Transverse colon (tissue), 4 donors: ENCODE data around the gene B4GALT5. TPM values are rescaled to one million over a fixed set of nuclear protein-coding genes. Genes with fewer than 3 reads are reported as not detected.
"Not testable (repeated sequence)": the region's sequence is repeated elsewhere in the genome, so short reads cannot be mapped to it uniquely, and the experiment has no call there.

Experiments
- DNase-seq: peaks from one replicate; pipeline ENCODE4 v3.0.0-alpha.2; 2019
- H3K27ac ChIP-seq, 4 donors: fragments of 200-600 bp; sonication (generic); 2 replicates each; pipeline ENCODE4 v1.5.1; 2016 to 2018; ENCODE audit warnings: inconsistent platforms in 4 of 4
- H3K27me3 ChIP-seq: fragments of 200-600 bp; sonication (generic); 2 replicates; pipeline ENCODE4 v1.5.1; 2017; ENCODE audit warnings: inconsistent platforms
- H3K36me3 ChIP-seq, 4 donors: fragments of 200-600 bp; sonication (generic); 2 replicates each; pipeline ENCODE4 v1.5.1; 2017 to 2019; ENCODE audit warnings: inconsistent platforms in 4 of 4
- H3K4me1 ChIP-seq, 4 donors: fragments of 200-600 bp; sonication (generic); 2 replicates each; pipeline ENCODE4 v1.5.1; 2017 to 2020; ENCODE audit warnings: inconsistent platforms in 4 of 4
- H3K4me3 ChIP-seq, 4 donors: fragments of 200-600 bp; sonication (generic); 1 replicate in 1 of 4; 2 replicates in 3 of 4; pipeline versions ENCODE4 v1.5.1 to v1.6.1; 2017 to 2019; ENCODE audit warnings: inconsistent platforms in 4 of 4
- H3K9me3 ChIP-seq, 2 donors: fragments of 200-600 bp; sonication (generic); 2 replicates each; pipeline ENCODE4 v1.5.1; 2017 to 2019; ENCODE audit warnings: inconsistent platforms in 2 of 2
- EP300 ChIP-seq: sonication (generic); formaldehyde crosslinking; IDR thresholded peaks from one replicate; pipeline ENCODE4 v1.6.1; 2017; ENCODE audit warnings: antibody characterized with exemption, low read depth
- POLR2A ChIP-seq: fragments of 450-650 bp; IDR thresholded peaks from one replicate; pipeline ENCODE4 v1.6.1; 2016; ENCODE audit warnings: antibody characterized with exemption, mild to moderate bottlenecking, moderate library complexity
- POLR2AphosphoS5 ChIP-seq, 3 donors: sonication (generic); formaldehyde crosslinking; IDR thresholded peaks; one replicate each; pipeline ENCODE4 v1.6.1; 2016; ENCODE audit warnings: antibody characterized with exemption in 3 of 3
- WGBS, 2 donors: methylation state at CpG; one replicate each; pipeline ENCODE4 v1.1.5; 2018; ENCODE audit warnings: low coverage in 1 of 2; 5-methylcytosine and 5-hydroxymethylcytosine counted together
- in situ Hi-C, 4 donors: fragments of 200-750 bp; cut with MboI; loops; one replicate each; pipeline versions ENCODE4 v1.15.0 to v1.15.1; 2017; ENCODE audit warnings: low sequenced_read_pairs in 3 of 4, low pct_ligation_motif_present in 1 of 4, low pct_unique_long_range_greater_than_20kb in 1 of 4
- intact Hi-C: fragments of 100-400 bp; cut with DNase I; formaldehyde crosslinking; loops from one replicate; pipeline ENCODE4 v1.15.1; 2023; ENCODE audit warnings: low total_unique reads
- total RNA-seq, 4 donors: library from RNA; depleted of rRNA; stranded (reverse); fragments of >200 nt; gene quantifications; one replicate each; pipeline ENCODE4 v1.1.0, GENCODE V29; 2016
- TF ChIP-seq, protein P1 (sequence below), 5 experiments: fragments of 200-600 bp in 3 of 5; fragments of 450-650 bp in 2 of 5; sonication (generic) in 3 of 5; IDR thresholded peaks; 1 replicate in 2 of 5; 2 replicates in 3 of 5; pipeline ENCODE4 v1.5.1; 2016 to 2017; ENCODE audit warnings: antibody characterized with exemption in 5 of 5, inconsistent platforms in 3 of 5, mild to moderate bottlenecking in 2 of 5, moderate library complexity in 1 of 5

B4GALT5 gene
- total RNA-seq, 4 donors from 2014 or later = 22.3 to 43.2 (median 29.4) TPM

DNA sequence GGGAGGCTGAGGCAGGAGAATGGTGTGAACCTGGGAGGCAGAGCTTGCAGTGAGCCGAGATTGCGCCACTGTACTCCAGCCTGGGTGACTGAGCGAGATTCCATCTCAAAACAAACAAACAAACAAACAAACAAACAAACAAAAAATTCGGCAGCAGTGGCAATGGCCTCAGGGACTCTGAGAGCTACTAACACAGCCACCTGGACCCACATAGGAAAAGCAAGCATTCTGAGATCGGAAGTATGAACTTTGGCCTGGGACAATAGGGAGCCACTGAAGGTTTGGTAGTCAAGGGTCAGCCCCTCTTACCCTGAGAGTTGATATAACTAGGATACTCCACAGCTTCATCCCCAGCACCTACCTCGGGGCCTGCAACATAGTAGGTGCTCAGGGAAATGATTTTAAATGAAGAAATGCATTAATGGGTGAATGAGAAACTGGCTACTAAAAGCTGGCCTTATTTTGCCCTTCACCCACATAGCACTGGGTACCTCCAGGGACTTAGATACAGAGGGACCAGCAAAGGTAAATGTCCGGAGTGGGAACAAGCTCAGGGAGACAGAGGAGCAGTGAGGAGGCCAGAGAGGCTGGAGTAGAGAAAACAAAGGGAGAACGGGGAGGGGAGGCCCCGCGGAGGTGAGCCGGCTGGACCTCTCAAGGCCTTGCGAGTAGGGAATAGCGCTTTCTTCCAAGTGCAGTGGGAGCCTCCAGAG is 99.2 kb downstream of the B4GALT5 start:
- in situ Hi-C loops = loop anchor here in 3 of 4 donors (5.0 to 25.0 kb wide), 3 partner anchors 223 to 233 kb away; no protein-coding TSS in a partner anchor
- no peak overlapping the region for H3K27ac ChIP-seq
- TF ChIP-seq POLR2A = no peak

DNA sequence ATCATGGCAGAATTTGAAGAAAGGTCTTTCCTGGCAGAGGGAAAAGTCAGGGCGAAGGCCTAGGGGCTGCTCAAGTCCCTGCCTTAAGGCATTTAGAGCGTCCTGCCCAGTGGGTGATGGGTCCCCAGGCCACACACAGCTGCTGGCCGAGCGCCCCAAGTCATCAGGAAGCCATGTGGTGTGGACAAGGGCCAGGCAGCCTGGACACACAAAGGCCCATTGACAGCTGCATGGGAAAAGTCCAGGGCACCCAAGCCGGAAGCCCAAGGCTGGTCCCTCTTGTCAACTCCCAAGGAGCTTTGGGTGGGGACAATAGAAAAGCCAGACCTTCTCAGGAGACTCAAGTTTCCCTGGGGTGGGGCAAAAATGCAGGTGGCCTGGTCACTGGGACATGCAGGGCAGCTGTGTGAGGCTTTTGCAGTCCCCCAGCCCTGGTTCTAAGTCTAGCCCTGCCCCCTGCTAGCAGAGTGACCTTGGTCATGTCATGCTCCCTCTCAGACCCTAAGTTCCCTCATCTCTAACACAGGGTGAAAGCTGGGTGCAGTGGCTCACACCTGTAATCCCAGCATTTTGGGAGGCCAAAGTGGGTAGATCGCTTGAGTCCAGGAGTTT is 101.4 kb downstream of the B4GALT5 start:
- intact Hi-C loops = loop anchor here (10.0 kb wide), 1 partner anchor 313 kb away; no protein-coding TSS in a partner anchor
- Histone ChIP-seq H3K36me3 (no peaks in the 10 kb centered on the region), H3K27me3 (no peaks in the 10 kb centered on the region), H3K27ac (peak overlapping the region in 2 of 4 donors; percentile 1 to 25), H3K4me3 (no peak overlapping the region), H3K9me3 (no peaks in the 10 kb centered on the region), H3K4me1 (peaks cover 8 to 17% (median 10%) of the 10 kb centered on the region in 4 donors)
- TF ChIP-seq, protein P1, sequence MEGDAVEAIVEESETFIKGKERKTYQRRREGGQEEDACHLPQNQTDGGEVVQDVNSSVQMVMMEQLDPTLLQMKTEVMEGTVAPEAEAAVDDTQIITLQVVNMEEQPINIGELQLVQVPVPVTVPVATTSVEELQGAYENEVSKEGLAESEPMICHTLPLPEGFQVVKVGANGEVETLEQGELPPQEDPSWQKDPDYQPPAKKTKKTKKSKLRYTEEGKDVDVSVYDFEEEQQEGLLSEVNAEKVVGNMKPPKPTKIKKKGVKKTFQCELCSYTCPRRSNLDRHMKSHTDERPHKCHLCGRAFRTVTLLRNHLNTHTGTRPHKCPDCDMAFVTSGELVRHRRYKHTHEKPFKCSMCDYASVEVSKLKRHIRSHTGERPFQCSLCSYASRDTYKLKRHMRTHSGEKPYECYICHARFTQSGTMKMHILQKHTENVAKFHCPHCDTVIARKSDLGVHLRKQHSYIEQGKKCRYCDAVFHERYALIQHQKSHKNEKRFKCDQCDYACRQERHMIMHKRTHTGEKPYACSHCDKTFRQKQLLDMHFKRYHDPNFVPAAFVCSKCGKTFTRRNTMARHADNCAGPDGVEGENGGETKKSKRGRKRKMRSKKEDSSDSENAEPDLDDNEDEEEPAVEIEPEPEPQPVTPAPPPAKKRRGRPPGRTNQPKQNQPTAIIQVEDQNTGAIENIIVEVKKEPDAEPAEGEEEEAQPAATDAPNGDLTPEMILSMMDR (IDR thresholded peaks at IDR 0.05) = no peak
- TF ChIP-seq POLR2AphosphoS5 (IDR thresholded peaks at IDR 0.05) = no peak
- TF ChIP-seq POLR2A = no peak
- no peak for TF ChIP-seq EP300
- 78 to 83% methylated on average over 2 to 6 of the region's 6 CpGs for WGBS, 2 donors
- in situ Hi-C loops = loop anchor here in 3 of 4 donors (5.0 to 25.0 kb wide), 3 partner anchors 225 to 235 kb away; no protein-coding TSS in a partner anchor
- peak; percentile 32 for DNase-seq

More for the DNA sequence above, 99.2 kb downstream of the B4GALT5 start:
- Histone ChIP-seq H3K4me3 (no peak overlapping the region), H3K4me1 (peaks cover 7 to 17% (median 8%) of the 10 kb centered on the region in 4 donors), H3K36me3 (no peaks in the 10 kb centered on the region), H3K9me3 (no peaks in the 10 kb centered on the region), H3K27me3 (no peaks in the 10 kb centered on the region)
- 76 to 90% methylated on average over 6 to 13 of the region's 13 CpGs for WGBS, 2 donors
- intact Hi-C loops = loop anchor here (10.0 kb wide), 1 partner anchor 310 kb away; no protein-coding TSS in a partner anchor
- DNase-seq = no peak

DNA sequence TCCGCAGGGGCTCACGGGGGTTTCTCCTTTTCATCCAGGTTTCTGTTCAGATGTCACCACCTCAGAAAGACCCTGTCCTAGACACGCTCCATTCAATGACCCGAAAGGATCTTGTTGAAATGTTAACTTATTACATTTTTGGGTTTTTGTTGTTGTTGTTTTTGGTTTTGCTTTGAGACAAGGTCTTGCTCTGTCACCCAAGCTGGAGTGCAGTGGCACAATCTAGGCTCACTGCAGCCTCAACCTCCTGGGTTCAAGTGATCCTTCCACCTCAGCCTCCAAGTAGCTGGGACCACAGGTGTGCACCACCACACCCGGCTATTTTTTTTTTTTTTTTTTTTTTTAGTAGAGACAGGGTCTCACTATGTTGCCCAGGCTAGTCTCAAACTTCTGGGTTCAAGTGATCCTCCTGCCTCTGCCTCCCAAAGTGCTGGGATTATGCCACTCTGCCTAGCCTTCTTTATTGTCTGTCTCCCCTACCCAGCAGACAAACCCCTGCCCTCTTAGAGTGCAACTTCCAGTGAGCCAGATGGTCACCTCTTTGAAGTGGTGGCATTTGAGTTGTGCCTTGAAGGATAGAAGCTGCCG is 102.0 kb downstream of the B4GALT5 start:
- DNase-seq, H3K36me3 ChIP-seq, H3K27me3 ChIP-seq, H3K9me3 ChIP-seq: not testable (repeated sequence)
- H3K27ac ChIP-seq = peak overlapping the region in 3 of 4 donors; percentile 25 to 54 (median 45)
- WGBS, 2 donors = 64% methylated on average over 6 of the region's 6 CpGs; no CpG with 5 or more reads in 1 of the 2 donors
- intact Hi-C loops (loop anchor here (10.0 kb wide), 1 partner anchor 313 kb away; no protein-coding TSS in a partner anchor), in situ Hi-C loops (loop anchor here in 3 of 4 donors (5.0 to 25.0 kb wide), 3 partner anchors 226 to 236 kb away; no protein-coding TSS in a partner anchor)
- H3K4me3 ChIP-seq = peak overlapping the region in 1 of 4 donors; percentile 27
- peaks cover 8 to 17% (median 10%) of the 10 kb centered on the region in 4 donors for H3K4me1 ChIP-seq

DNA sequence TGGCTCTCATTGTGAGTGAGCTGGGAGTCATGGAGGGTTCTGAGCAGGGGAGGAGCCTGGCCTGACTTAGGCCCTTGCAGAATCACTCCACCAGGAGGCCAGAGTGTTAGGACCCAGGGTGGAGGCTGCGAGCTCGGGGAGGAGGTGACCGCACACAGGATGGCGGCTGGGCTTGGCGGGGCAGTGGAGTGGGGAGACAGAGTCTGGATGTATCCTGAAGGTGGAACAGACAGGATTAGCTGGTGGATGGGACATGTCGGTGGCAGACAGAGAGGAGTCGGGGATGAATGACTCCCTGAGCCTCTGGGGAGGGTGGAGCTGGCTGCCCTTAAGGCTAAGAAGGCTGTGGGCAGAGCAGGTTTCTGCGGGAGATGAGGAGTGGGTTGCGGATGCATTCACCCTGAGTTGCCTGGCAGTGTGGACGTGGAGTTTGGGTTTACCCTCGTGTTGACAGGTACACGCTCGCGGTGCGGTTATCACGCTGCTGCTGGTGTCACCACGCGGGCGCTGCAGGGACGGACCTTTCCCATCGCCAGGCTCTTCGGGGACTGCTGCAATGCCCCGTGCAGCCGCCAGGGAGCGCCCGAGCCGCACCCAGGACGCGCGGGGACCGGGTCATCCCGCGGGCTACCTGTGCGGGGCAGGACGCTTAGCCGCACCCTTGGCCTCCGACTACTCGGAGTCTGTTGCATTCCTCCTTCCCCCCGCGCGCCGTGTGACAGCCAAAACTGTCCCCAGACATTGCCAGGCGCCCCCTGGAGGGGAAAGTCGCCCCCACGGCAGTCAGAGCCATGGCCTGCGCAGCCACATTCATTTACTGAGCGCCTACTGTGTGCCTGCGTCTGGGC is 102.8 kb downstream of the B4GALT5 start:
- Histone ChIP-seq H3K27me3 (no peaks in the 10 kb centered on the region), H3K4me1 (peaks cover 8 to 14% (median 10%) of the 10 kb centered on the region in 4 donors), H3K36me3 (no peaks in the 10 kb centered on the region), H3K27ac (peak overlapping the region in 3 of 4 donors; percentile 25 to 54 (median 45)), H3K9me3 (no peaks in the 10 kb centered on the region), H3K4me3 (peak overlapping the region in 1 of 4 donors; percentile 27)
- intact Hi-C loops (loop anchor here (1.0 to 10.0 kb wide), 2 partner anchors 278 to 314 kb away; no protein-coding TSS in a partner anchor), in situ Hi-C loops (loop anchor here in 3 of 4 donors (5.0 to 25.0 kb wide), 3 partner anchors 226 to 236 kb away; no protein-coding TSS in a partner anchor)
- DNase-seq = peak; percentile 87
- 25% methylated on average over 29 of the region's 48 CpGs; no CpG with 5 or more reads in 1 of the 2 donors for whole genome bisulfite sequencing, 2 donors
- TF ChIP-seq, protein P1 (IDR thresholded peaks at IDR 0.05) = peak; percentile 99 to 100 (median 100)
- TF ChIP-seq POLR2AphosphoS5 (IDR thresholded peaks at IDR 0.05) (peak in 1 of 3 donors; percentile 10), EP300 (no peak)
